H1 (cell line): ENCODE measurements around the gene CABLES2.

Experiments
- EZH2 ChIP-seq: fragments of 200-600 bp; sonication (generic); IDR thresholded peaks from 2 replicates; pipeline ENCODE4 v1.7.1; 2012; ENCODE audit warnings: low read depth, mild to moderate bottlenecking, moderate library complexity, low read length, inconsistent platforms; ENCODE audit not compliant: severe bottlenecking
- SRF ChIP-seq: IDR thresholded peaks from 2 replicates; pipeline ENCODE4 v1.6.1; 2011; ENCODE audit warnings: mild to moderate bottlenecking, low read depth, low read length, moderate library complexity

GRCh38 chr20:62365814-62366369 lies 41.2 kb downstream of the CABLES2 start:
- TF ChIP-seq SRF (no peak), EZH2 (no peak)
